NK-92 (cell line): ENCODE measurements around the gene SLC22A15.

Experiments used
- DNase-seq: peaks from one replicate; lab custom pipeline; 2025; ENCODE audit not compliant: unreplicated experiment; lab: John Stamatoyannopoulos, UW

The SLC22A15 gene

GRCh38 chr1:116099379-116099778 is 123.1 kb downstream of the SLC22A15 start:
- no peak for DNase-seq

- DNase-seq, result no peak
These were observed 123.6 kb downstream of the SLC22A15 start for GRCh38 chr1:116099919-116100318.

GRCh38 chr1:116104667-116105066 is 128.4 kb downstream of the SLC22A15 start:
- no peak for DNase-seq

- DNase-seq, result no peak
These were observed 129.7 kb downstream of the SLC22A15 start for GRCh38 chr1:116105996-116106395.

- DNase-seq, result no peak
These were observed 130.3 kb downstream of the SLC22A15 start for GRCh38 chr1:116106646-116107045.

GRCh38 chr1:116107371-116107770 is 131.1 kb downstream of the SLC22A15 start:
- DNase-seq, result no peak

GRCh38 chr1:116110567-116111523 is 134.5 kb downstream of the SLC22A15 start, which contains the start of gene MAB21L3:
TSS of gene MAB21L3 (plus strand) at chr1:116111399. CDS start at chr1:116112616, 1,217 bp downstream.
- no peak for DNase-seq

- DNase-seq, result no peak
These were observed 135.3 kb downstream of the SLC22A15 start for GRCh38 chr1:116111524-116112021.

GRCh38 chr1:116112388-116113140 is 136.3 kb downstream of the SLC22A15 start:
- no peak for DNase-seq

- DNase-seq, result no peak
These were observed 137.3 kb downstream of the SLC22A15 start for GRCh38 chr1:116113615-116114014.

GRCh38 chr1:116115476-116116439 is 139.4 kb downstream of the SLC22A15 start:
- no peak for DNase-seq

- no peak for DNase-seq
These were observed 142.2 kb downstream of the SLC22A15 start for GRCh38 chr1:116118471-116118870.
